Left renal cortex interstitium (tissue), 4 donors: Measurements from ENCODE around the gene PDP2. TPM values are rescaled to one million over a fixed set of nuclear protein-coding genes. Genes with fewer than 3 reads are reported as not detected.

Experiments used
- DNase-seq, 4 donors: peaks; one replicate each; pipeline ENCODE4 v3.0.0-alpha.2; 2013; ENCODE audit warnings: low read depth in 4 of 4, low spot score in 2 of 4, missing footprints in 1 of 4
- polyA plus RNA-seq, 4 donors: library from polyadenylated mRNA; unstranded; fragments of 120-200 nt; gene quantifications; one replicate each; pipeline ENCODE4 v1.2.1, GENCODE V29; 2013; ENCODE audit not compliant: insufficient read length in 4 of 4

Gene PDP2
- polyA plus RNA-seq, 4 donors: 11.5 to 14.5 (median 13.4) TPM

GRCh38 chr16:66902648-66903543 lies 22.6 kb downstream of the PDP2 start:
- DNase-seq: no peak

- DNase-seq: no peak
Measured at GRCh38 chr16:66903544-66904427, 23.5 kb downstream of the PDP2 start.

- no peak for DNase-seq
Measured at GRCh38 chr16:66904428-66904845, 24.1 kb downstream of the PDP2 start.

GRCh38 chr16:66904846-66905632 lies 24.7 kb downstream of the PDP2 start:
- DNase-seq: no peak

GRCh38 chr16:66905633-66906539 lies 25.6 kb downstream of the PDP2 start:
- DNase-seq: peak in 1 of 4 donors; percentile 67

- no peak for DNase-seq
Measured at GRCh38 chr16:66906916-66907836, 26.9 kb downstream of the PDP2 start.

GRCh38 chr16:66908116-66908515 lies 27.8 kb downstream of the PDP2 start:
- DNase-seq: no peak

- DNase-seq: no peak
Measured at GRCh38 chr16:66908762-66909559, 28.6 kb downstream of the PDP2 start.

- no peak for DNase-seq
Measured at GRCh38 chr16:66910175-66910940, 30.0 kb downstream of the PDP2 start.

GRCh38 chr16:66911112-66911511 lies 30.8 kb downstream of the PDP2 start:
- no peak for DNase-seq

- DNase-seq: no peak
Measured at GRCh38 chr16:66911801-66912200, 31.5 kb downstream of the PDP2 start.

GRCh38 chr16:66913081-66913480 lies 32.8 kb downstream of the PDP2 start:
- DNase-seq: no peak

- DNase-seq: no peak
Measured at GRCh38 chr16:66913711-66914110, 33.4 kb downstream of the PDP2 start.

GRCh38 chr16:66914541-66914940 lies 34.2 kb downstream of the PDP2 start:
- no peak for DNase-seq

- no peak for DNase-seq
Measured at GRCh38 chr16:66915041-66915440, 34.7 kb downstream of the PDP2 start.

GRCh38 chr16:66916518-66916917 lies 36.2 kb downstream of the PDP2 start:
- DNase-seq: no peak

GRCh38 chr16:66917741-66918140 lies 37.4 kb downstream of the PDP2 start:
- no peak for DNase-seq
